Uterus (tissue), 4 donors: ENCODE measurements around the gene LDLRAD4. TPM values are rescaled to one million over a fixed set of nuclear protein-coding genes. Genes with fewer than 3 reads are reported as not detected.

Source experiments
- DNase-seq, 2 donors: peaks; one replicate each; pipeline ENCODE4 v3.0.0-alpha.2; 2019 to 2020
- H3K27ac ChIP-seq, 2 donors: fragments of 200-600 bp; sonication (generic); 1 replicate in 1 of 2; 2 replicates in 1 of 2; pipeline ENCODE4 v1.5.1; 2016 to 2018
- H3K27me3 ChIP-seq, 2 donors: fragments of 200-600 bp; sonication (generic); one replicate each; pipeline ENCODE4 v1.5.1; 2018 to 2019; ENCODE audit warnings: control low read depth in 1 of 2
- H3K36me3 ChIP-seq, 2 donors: fragments of 200-600 bp; sonication (generic); one replicate each; pipeline ENCODE4 v1.5.1; 2019; ENCODE audit warnings: control low read depth in 1 of 2
- H3K4me1 ChIP-seq, 2 donors: fragments of 200-600 bp; sonication (generic); one replicate each; pipeline ENCODE4 v1.5.1; 2018 to 2019; ENCODE audit warnings: control low read depth in 1 of 2
- H3K4me3 ChIP-seq, 2 donors: fragments of 200-600 bp; sonication (generic); 1 replicate in 1 of 2; 2 replicates in 1 of 2; pipeline ENCODE4 v1.5.1; 2018 to 2019; ENCODE audit warnings: mild to moderate bottlenecking in 1 of 2
- H3K9me3 ChIP-seq, 2 donors: fragments of 200-600 bp; sonication (generic); one replicate each; pipeline ENCODE4 v1.5.1; 2019; ENCODE audit warnings: control low read depth in 1 of 2
- POLR2A ChIP-seq, 2 donors: fragments of 450-650 bp; IDR thresholded peaks; one replicate each; pipeline ENCODE4 v1.6.1; 2016; ENCODE audit warnings: antibody characterized with exemption in 2 of 2, mild to moderate bottlenecking in 1 of 2, moderate library complexity in 1 of 2
- intact Hi-C: fragments of 100-400 bp; cut with DNase I; formaldehyde crosslinking; loops from one replicate; pipeline ENCODE4 v1.15.1; 2023; ENCODE audit warnings: low total_unique reads
- total RNA-seq, 4 donors: library from RNA; depleted of rRNA in 3 of 4; stranded (reverse); fragments of >200 nt in 3 of 4; gene quantifications; one replicate each; pipeline versions ENCODE4 v1.1.0 to v1.2.4, GENCODE V29; 2014 to 2023
- TF ChIP-seq, protein P1 (sequence below), 4 experiments: fragments of 200-600 bp in 2 of 4; fragments of 450-650 bp in 2 of 4; sonication (generic) in 2 of 4; IDR thresholded peaks; one replicate each; pipeline ENCODE4 v1.5.1; 2016 to 2019; ENCODE audit warnings: antibody characterized with exemption in 4 of 4, mild to moderate bottlenecking in 2 of 4, moderate library complexity in 1 of 4
- donor health status: DM: yes; HTN: yes; CAD: no.

LDLRAD4 gene
- total RNA-seq, 4 donors from 2014 or later: 23.8 to 82.2 (median 39.3) TPM

DNA sequence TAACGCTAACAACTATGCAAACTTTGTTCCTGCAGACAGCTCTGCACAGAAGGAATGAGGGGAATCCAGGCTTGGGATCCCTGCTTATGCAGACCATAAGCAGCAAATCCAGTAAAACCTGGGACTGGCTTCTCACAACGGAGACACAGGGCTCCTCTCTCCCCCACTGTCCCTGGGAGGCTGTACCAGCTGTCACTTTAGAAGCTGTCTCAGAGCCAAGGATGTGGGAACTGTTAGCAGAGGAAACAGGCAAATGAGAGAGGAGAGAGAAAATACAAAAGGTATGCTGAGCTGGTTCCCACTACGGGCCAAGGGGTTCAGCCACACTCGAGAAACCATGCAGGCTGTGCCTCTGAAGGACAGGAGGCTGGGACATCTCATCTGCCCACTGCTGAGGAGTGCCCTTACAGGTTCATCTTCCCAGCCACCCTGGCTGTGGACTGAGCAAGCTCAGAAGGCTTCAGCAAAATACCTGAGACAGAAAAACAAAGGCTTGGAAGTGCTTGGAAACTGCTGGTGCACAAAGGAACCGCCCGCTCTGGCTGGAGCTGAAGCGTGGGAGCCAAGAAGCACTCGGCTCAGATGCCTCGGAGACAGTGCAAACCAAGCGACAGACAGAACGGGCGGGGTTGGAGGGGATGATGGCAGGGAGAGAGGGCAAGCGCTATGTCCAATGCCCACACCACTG is 435.3 kb downstream of the LDLRAD4 start:
- TF ChIP-seq POLR2A (IDR thresholded peaks at IDR 0.05): no peak
- TF ChIP-seq, protein P1, sequence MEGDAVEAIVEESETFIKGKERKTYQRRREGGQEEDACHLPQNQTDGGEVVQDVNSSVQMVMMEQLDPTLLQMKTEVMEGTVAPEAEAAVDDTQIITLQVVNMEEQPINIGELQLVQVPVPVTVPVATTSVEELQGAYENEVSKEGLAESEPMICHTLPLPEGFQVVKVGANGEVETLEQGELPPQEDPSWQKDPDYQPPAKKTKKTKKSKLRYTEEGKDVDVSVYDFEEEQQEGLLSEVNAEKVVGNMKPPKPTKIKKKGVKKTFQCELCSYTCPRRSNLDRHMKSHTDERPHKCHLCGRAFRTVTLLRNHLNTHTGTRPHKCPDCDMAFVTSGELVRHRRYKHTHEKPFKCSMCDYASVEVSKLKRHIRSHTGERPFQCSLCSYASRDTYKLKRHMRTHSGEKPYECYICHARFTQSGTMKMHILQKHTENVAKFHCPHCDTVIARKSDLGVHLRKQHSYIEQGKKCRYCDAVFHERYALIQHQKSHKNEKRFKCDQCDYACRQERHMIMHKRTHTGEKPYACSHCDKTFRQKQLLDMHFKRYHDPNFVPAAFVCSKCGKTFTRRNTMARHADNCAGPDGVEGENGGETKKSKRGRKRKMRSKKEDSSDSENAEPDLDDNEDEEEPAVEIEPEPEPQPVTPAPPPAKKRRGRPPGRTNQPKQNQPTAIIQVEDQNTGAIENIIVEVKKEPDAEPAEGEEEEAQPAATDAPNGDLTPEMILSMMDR (IDR thresholded peaks at IDR 0.05): no peak
- Histone ChIP-seq H3K36me3 (no peaks in the 10 kb centered on the region), H3K27me3 (no peaks in the 10 kb centered on the region), H3K27ac (no peak overlapping the region), H3K4me1 (no peaks in the 10 kb centered on the region), H3K9me3 (no peaks in the 10 kb centered on the region), H3K4me3 (no peak overlapping the region)
- DNase-seq: no peak
- intact Hi-C loops: no loop called here

DNA sequence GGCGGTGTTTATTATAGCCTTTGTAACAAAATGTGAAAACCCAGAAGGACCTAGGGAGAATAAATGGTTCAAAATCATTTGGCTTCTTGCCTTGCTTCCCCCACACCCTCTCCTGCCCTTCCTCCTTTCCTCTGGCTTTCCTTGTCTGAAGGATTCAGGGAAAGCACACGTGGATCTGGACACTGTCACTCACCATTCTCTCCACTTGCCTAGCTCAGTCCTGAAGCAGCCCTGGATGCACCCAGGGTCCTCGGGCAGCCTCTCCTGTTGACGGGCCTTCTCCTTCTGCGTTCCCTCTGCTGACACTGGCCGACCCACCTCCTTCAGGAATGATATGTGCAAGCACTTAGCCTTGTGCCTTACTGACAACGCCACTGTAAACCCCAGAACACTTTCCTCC is 439.4 kb downstream of the LDLRAD4 start:
- intact Hi-C loops: no loop called here
- Histone ChIP-seq H3K9me3 (no peaks in the 10 kb centered on the region), H3K27me3 (no peaks in the 10 kb centered on the region), H3K4me3 (no peak overlapping the region), H3K27ac (no peak overlapping the region), H3K4me1 (no peaks in the 10 kb centered on the region), H3K36me3 (no peaks in the 10 kb centered on the region)
- TF ChIP-seq, protein P1 (IDR thresholded peaks at IDR 0.05): no peak
- no peak for TF ChIP-seq POLR2A (IDR thresholded peaks at IDR 0.05)
- no peak for DNase-seq

- intact Hi-C loops: no loop called here
- H3K4me1 ChIP-seq: no peaks in the 10 kb centered on the region
- no peaks in the 10 kb centered on the region for H3K27me3 ChIP-seq
- H3K27ac ChIP-seq: no peak overlapping the region
- no peaks in the 10 kb centered on the region for H3K36me3 ChIP-seq
- H3K4me3 ChIP-seq: no peak overlapping the region
- TF ChIP-seq, protein P1 (IDR thresholded peaks at IDR 0.05): no peak
- TF ChIP-seq POLR2A (IDR thresholded peaks at IDR 0.05): no peak
- no peaks in the 10 kb centered on the region for H3K9me3 ChIP-seq
- no peak for DNase-seq
Observed at GRCh38 chr18:13658436-13659204, 440.1 kb downstream of the LDLRAD4 start.

DNA sequence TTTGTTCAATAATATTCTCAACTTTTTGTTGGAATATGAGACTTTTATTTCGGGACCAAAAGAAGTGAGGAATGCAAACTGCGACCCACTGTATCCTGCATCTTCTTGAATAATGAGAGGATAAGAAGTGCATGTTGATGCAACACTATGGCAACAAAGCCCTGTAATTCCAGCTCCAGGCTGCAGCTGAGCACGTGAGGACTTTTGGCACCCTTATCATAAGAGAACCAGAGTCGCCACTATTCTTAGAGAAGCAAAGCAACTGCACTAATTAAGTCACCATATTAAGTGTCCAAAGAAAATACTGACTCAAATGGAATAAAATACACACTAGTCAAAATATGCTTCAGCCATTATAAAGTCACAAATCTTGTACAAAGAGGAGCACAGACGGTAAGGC is 441.9 kb downstream of the LDLRAD4 start:
- no peaks in the 10 kb centered on the region for H3K9me3 ChIP-seq
- intact Hi-C loops: no loop called here
- no peaks in the 10 kb centered on the region for H3K4me1 ChIP-seq
- H3K4me3 ChIP-seq: no peak overlapping the region
- no peaks in the 10 kb centered on the region for H3K27me3 ChIP-seq
- TF ChIP-seq POLR2A (IDR thresholded peaks at IDR 0.05): no peak
- TF ChIP-seq, protein P1 (IDR thresholded peaks at IDR 0.05): no peak
- DNase-seq: no peak
- H3K36me3 ChIP-seq: no peaks in the 10 kb centered on the region
- H3K27ac ChIP-seq: no peak overlapping the region

DNA sequence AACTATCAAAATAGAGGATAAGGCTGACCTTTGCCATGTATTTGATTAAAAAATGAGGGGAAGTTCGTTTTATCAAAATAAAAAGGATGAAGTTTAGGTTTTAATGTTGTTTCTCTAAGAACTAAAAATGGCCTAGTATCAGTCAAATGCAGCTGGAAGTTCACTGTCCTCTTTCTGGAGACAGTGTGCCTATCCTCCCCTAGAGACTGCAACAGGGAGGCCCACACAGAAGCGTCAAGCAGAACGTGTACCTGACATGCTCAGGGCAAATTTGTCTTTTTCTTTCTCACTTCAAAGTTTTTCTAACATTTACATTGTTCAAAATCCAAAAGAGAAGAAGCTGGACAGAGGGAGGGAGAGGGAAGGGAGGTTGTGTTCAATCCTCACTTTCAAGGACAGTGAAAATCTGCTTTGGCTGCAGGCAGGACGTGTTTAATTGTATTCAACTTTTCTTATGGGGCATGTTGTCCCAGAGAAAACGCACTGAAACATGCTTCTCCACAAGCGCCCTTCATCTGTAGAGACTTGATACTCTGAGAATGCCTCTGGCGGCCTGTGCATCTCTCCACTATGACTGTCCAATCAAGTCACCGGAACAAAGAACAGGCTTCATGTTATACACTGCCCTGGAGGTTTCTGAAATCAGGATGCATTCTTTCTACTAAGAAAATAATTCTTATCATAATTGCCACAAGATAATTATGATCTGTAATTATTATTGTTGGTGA is 442.7 kb downstream of the LDLRAD4 start:
- intact Hi-C loops: no loop called here
- no peaks in the 10 kb centered on the region for H3K9me3 ChIP-seq
- DNase-seq: no peak
- H3K27me3 ChIP-seq: no peaks in the 10 kb centered on the region
- H3K27ac ChIP-seq: no peak overlapping the region
- no peak overlapping the region for H3K4me3 ChIP-seq
- no peaks in the 10 kb centered on the region for H3K36me3 ChIP-seq
- H3K4me1 ChIP-seq: no peaks in the 10 kb centered on the region
- no peak for TF ChIP-seq POLR2A (IDR thresholded peaks at IDR 0.05)
- TF ChIP-seq, protein P1 (IDR thresholded peaks at IDR 0.05): no peak
